Measurements from ENCODE around the gene ABHD4.
"Not testable (repeated sequence)": the region's sequence is repeated elsewhere in the genome, so short reads cannot be mapped to it uniquely, and the experiment has no call there.

- TF ChIP-seq, protein P1, sequence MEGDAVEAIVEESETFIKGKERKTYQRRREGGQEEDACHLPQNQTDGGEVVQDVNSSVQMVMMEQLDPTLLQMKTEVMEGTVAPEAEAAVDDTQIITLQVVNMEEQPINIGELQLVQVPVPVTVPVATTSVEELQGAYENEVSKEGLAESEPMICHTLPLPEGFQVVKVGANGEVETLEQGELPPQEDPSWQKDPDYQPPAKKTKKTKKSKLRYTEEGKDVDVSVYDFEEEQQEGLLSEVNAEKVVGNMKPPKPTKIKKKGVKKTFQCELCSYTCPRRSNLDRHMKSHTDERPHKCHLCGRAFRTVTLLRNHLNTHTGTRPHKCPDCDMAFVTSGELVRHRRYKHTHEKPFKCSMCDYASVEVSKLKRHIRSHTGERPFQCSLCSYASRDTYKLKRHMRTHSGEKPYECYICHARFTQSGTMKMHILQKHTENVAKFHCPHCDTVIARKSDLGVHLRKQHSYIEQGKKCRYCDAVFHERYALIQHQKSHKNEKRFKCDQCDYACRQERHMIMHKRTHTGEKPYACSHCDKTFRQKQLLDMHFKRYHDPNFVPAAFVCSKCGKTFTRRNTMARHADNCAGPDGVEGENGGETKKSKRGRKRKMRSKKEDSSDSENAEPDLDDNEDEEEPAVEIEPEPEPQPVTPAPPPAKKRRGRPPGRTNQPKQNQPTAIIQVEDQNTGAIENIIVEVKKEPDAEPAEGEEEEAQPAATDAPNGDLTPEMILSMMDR (IDR thresholded peaks at IDR 0.05): not testable (repeated sequence)
- not testable (repeated sequence) for TF ChIP-seq POLR2A (IDR thresholded peaks at IDR 0.05)
Observed at GRCh38 chr14:22566266-22566665, 31.8 kb upstream of the ABHD4 start.
